ENCODE data around the gene PDIA2.

The PDIA2 gene

GRCh38 chr16:280005-280460 lies 2.9 kb upstream of the PDIA2 start:
- no peak for DNase-seq (ENCODE audit: low read depth in 3 of 3)

DNA sequence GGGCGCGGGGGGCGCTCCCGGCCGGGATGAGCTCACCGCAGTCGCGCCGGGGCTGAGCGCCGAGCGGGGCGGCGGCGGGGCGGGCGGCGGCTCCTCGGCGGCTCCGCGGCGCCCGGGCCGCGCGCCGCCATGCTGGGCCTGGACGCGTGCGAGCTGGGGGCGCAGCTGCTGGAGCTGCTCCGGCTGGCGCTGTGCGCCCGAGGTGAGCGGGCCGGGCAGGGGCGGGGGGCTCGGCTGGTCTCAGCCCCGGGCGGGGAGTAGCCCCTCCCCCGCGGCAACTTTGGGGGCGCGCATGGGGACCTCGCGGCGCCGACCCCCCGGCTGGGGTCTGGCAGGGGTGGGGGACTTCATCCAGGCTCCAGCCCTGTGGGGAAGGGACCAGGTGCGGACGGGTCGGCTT lies 2.4 kb upstream of the PDIA2 start, which contains the start of gene ARHGDIG:
Gene ARHGDIG (plus strand): TSS at position 40 of the 400 bp plus-strand sequence. CDS start 90 bp downstream, at position 130.
- no peak for DNase-seq (ENCODE audit: low read depth in 3 of 3)

GRCh38 chr16:280991-281659 lies 1.8 kb upstream of the PDIA2 start:
- no peak for DNase-seq (ENCODE audit: low read depth in 3 of 3)

DNA sequence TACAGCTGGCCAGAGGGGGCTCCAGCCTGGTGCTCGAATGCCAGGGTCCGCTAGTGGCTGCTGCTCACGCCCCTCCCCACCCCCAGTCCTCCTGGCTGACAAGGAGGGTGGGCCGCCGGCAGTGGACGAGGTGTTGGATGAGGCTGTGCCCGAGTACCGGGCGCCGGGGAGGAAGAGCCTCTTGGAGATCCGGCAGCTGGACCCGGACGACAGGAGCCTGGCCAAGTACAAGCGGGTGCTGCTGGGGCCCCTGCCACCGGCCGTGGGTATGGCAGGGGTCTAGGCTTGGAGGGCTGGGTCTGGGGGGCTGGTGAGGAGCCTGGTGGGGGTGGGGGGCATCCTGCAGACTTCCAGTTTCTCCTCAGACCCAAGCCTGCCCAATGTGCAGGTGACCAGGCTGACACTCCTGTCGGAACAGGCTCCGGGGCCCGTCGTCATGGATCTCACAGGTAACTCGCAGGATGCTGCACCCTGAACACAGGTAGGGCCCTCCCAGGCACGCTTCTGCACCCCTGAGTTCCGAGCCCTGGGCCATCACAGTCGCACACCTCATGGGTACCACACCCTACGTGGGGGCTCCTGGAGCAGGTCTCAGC lies 1.2 kb upstream of the PDIA2 start:
- no peak for DNase-seq (ENCODE audit: low read depth in 3 of 3)

DNA sequence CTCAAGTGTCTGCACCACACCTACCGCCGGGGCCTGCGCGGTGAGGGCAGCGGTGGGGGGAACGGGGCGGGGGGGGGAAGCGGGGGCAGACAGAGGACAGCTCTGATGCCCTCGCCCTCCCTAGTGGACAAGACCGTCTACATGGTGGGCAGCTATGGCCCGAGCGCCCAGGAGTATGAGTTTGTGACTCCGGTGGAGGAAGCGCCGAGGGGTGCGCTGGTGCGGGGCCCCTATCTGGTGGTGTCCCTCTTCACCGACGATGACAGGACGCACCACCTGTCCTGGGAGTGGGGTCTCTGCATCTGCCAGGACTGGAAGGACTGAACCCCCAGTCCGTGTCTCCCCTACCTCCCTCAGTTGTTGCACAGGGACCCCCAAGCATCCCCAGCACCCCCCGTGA lies 473 bp upstream of the PDIA2 start:
- no peak for DNase-seq (ENCODE audit: low read depth in 3 of 3)

DNA sequence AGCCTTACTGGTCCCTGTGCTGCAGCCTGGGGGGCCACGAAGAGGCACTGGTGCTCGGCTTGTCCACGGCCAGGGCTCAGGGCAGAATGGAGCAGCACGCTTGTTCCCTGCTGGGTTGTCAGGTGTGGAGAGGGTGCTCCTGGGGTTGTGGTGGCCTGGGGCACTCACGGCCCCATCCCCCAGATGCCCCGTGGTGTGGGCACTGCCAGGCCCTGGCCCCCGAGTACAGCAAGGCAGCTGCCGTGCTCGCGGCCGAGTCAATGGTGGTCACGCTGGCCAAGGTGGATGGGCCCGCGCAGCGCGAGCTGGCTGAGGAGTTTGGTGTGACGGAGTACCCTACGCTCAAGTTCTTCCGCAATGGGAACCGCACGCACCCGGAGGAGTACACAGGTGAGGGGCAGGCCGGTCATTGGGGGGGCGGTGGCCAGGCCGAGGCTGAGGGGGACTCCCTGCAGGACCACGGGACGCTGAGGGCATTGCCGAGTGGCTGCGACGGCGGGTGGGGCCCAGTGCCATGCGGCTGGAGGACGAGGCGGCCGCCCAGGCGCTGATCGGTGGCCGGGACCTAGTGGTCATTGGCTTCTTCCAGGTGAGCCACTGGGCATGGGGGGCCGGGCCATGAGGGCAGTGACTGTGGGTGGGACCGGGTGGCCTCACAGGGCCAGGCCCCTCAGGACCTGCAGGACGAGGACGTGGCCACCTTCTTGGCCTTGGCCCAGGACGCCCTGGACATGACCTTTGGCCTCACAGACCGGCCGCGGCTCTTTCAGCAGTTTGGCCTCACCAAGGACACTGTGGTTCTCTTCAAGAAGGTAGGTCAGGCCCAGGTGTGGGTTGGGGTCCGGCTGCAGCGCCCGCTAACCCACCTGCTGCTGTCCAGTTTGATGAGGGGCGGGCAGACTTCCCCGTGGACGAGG lies 1.5 kb downstream of the PDIA2 start:
- no peak for DNase-seq (ENCODE audit: low read depth in 3 of 3)

DNA sequence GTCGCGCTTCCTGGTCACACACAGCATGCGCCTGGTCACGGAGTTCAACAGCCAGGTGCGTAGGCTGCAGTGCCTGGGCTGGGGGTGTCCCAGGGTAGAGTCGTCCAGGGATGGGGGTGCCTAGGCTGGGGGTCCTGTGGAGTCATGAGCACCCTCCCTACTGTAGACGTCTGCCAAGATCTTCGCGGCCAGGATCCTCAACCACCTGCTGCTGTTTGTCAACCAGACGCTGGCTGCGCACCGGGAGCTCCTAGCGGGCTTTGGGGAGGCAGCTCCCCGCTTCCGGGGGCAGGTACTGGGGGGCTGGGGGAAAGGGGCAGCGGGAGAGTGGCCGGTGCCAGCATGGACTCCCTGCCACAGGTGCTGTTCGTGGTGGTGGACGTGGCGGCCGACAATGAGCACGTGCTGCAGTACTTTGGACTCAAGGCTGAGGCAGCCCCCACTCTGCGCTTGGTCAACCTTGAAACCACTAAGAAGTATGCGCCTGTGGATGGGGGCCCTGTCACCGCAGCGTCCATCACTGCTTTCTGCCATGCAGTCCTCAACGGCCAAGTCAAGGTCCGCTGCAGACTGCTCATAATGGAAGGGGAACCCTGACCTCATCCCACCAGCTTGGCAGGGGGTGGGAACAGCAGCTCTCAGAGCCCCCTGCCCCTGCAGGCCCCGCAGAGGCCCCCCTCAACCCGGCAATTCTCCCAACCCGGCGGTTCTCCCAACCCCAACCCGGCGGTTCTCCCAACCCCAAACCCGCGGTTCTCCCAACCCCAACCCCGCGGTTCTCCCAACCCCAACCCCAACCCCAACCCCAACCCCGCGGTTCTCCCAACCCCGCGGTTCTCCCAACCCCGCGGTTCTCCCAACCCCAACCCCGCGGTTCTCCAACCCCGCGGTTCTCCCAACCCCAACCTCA lies 2.4 kb downstream of the PDIA2 start:
- no peak for DNase-seq (ENCODE audit: low read depth in 3 of 3)

DNA sequence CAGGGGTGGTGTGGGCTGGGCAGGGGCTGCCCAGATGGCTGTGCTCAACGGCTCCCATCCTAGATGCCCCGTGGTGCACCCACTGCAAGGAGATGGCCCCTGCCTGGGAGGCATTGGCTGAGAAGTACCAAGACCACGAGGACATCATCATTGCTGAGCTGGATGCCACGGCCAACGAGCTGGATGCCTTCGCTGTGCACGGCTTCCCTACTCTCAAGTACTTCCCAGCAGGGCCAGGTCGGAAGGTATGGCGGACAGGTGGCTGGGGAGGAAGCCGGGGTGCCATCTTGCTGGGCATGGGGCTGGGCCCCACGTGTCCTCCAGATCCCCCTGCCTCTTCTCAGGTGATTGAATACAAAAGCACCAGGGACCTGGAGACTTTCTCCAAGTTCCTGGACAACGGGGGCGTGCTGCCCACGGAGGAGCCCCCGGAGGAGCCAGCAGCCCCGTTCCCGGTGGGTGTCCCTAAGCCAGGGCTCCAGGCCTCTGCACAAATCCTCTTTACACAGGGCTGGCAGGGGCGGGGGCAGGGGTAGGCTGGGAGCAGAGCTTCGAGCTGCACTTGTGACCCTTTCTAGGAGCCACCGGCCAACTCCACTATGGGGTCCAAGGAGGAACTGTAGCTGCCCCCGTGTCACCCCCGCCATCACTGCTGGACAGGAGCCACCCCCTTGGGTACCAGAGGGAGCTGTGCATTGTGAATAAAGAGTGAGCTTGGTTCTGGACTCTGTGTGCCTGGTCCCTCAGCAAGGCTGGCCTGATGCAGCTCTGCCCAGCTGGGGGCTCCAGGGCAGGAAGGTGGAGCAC lies 3.7 kb downstream of the PDIA2 start:
- no peak for DNase-seq (ENCODE audit: low read depth in 3 of 3)

DNA sequence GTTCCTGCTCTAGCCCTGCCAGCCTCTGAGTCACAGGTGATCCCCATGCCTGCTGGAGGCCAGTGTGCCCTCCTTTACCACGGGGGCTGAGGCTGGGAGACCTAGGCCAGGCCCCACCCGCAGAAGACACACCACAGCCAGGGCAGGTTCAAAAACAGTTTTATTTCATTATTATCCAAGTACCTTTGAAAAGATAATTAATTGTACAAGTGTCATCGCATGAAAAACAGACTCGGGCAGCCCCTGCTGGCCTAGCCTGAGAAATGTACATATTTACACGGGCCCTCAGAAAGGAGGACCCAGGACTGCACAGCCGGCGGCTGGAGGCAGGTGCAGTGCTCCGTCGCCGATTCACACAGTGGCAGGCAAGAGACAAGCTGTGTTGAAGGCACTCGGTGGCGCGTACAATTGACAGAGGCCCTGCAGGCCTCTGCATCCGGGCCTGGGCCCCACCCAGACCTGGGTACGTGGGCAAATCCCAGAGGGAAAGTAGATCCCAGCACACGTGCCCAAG lies 4.4 kb downstream of the PDIA2 start:
- DNase-seq (ENCODE audit: low read depth in 3 of 3) = no peak

GRCh38 chr16:287981-288920 lies 5.3 kb downstream of the PDIA2 start:
- no peak for DNase-seq (ENCODE audit: low read depth in 3 of 3)

DNA sequence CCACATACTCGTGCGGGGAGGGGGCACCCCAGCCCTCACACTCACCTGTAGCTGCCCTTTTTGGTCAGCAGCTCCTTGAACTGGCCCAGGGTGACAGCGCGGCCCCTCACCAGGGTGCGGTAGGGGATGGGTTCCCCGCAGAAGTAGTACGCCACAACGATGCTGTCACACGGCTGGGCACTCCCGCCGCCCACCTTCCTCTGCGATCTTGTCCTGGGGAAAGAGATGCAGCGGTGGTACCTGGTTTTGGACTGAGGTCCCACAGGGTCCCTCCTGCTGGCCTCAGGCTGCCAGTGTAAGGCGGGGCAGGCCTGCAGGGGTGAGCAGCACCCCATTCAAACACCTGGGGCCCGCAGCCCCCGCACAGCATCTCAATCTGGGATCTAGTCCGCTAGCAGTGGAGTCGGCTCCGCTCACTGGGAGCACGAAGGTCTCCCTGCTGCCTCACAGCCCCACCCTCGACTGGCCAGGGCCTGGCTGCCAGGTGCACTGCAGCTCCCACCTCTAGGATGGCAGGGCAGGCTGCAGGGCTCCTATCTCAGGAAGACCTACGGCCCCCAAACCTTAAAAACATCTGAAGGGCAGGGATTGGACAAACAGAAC lies 6.5 kb downstream of the PDIA2 start:
- DNase-seq (ENCODE audit: low read depth in 3 of 3) = no peak

DNA sequence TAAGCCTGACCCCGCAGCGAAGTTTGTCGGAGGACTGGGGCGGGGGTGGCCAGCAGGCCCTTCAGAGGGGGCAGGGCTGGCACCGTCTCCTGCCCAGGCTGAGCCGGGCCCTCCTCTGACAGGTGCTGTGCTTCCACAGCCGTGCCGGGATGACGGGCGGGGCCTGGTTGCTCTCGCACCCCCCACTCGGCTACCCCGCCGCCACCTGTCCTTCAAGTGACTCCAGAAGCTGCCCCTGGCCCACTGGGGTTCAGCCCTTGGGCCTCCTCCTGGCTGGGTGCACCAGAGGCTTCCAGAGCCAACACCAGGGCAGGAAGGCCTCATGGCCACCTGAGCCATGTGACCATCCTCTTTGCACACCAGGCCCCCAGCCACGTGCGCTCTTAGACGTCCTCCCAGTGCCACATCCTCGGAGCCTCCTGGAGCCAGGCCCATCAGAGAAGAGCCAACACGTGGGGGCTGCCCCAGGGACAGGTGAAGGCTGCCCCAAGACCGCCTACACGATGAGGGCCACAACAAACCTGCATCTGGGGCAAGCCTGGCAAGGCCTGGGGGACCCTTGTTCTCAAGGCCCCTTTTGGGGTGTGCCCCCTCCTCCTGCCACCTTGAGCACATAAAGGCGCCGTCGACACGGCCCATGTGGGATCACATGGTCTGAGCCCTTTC lies 7.2 kb downstream of the PDIA2 start:
- DNase-seq (ENCODE audit: low read depth in 3 of 3) = no peak

GRCh38 chr16:290681-291405 lies 7.9 kb downstream of the PDIA2 start:
- no peak for DNase-seq (ENCODE audit: low read depth in 3 of 3)

DNA sequence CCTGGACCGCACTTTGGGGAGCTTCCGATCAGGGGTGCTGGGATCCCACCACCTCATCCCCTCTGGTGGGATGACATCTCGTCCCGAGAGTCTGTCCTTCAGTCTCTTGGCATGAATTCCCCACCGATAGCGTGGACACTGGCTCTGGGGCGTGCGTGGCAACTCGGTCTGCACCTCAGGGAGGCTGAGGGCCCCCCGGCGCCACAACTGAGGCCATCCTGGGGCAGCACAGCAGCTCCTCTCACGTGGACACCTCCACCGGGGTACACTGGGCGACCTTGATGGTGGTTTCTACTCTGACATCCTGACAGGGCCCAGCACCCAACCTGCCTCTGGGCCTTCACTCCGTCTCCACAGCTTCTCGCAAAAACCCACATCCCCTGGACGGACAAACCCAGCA lies 8.6 kb downstream of the PDIA2 start:
- no peak for DNase-seq (ENCODE audit: low read depth in 3 of 3)

GRCh38 chr16:293043-293775 lies 10.2 kb downstream of the PDIA2 start:
- no peak for DNase-seq (ENCODE audit: low read depth in 3 of 3)

DNA sequence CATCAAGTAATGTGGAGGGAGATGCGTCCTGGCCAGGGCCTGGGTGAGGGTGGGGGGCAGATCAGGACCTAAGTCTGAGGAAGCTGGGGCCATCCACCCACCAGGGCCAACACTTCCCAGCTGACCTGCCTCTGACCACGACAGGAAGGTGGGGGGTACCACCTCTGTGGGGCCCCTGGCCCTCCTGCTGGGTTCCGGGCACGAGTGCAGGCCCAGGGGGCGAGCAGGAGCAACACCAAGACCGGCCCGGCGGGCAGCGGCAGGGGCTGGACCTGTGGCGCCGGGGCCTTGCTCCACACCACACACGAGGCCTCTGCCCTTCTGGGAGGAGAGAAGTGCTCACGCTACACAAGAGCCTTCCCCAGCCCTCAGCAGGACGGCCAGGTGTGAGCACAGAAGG lies 13.3 kb downstream of the PDIA2 start:
- DNase-seq (ENCODE audit: low read depth in 3 of 3) = no peak
